Effector CD4-positive, alpha-beta T cell (primary cell): Measurements from ENCODE around the gene COL1A2.
A peak's percentile ranks its signal among the peaks of the same experiment; 100 is the strongest.

Source experiments
- DNase-seq: peaks from one replicate; pipeline ENCODE4 v3.0.0-alpha.2; 2020

Gene COL1A2

GRCh38 chr7:94412762-94413322, 18.1 kb downstream of the COL1A2 start:
- DNase-seq = no peak

GRCh38 chr7:94414481-94414880, 19.8 kb downstream of the COL1A2 start:
- no peak for DNase-seq

GRCh38 chr7:94414980-94415379, 20.3 kb downstream of the COL1A2 start:
- no peak for DNase-seq

DNA sequence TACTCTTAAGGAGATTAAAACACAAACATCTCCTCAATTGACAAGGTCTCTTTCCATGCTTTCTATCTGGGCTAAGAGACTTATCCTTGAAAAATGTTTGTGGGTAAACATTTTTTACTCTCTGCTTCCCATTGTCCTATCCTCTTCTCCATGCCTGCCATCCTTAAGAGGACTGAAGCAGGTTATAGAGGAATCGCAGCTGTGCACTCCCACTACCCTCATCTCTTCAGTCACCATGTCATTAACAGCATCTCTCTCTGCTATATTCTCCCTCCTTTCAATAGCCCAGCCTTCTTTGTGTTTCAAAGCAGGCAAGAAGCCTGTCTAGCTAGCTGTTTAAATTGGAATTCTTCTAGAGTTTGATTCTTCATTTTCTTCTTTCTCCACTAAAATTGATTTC, 22.6 kb downstream of the COL1A2 start:
- no peak for DNase-seq

GRCh38 chr7:94417901-94418300, 23.2 kb downstream of the COL1A2 start:
- no peak for DNase-seq

- no peak for DNase-seq
Observed at GRCh38 chr7:94418851-94419250, 24.2 kb downstream of the COL1A2 start.

DNA sequence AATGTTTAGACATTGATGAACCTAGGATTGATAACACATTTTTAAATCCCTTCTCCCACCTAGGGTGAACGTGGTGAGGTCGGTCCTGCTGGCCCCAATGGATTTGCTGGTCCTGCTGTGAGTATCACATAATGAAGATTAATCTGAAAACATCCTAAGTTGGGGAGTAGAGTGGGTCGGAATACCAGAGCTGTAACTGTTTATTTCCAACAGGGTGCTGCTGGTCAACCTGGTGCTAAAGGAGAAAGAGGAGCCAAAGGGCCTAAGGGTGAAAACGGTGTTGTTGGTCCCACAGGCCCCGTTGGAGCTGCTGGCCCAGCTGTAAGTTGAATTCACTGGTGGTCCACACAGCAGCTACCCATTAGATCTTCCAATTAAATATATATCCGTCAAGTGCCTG, 25.6 kb downstream of the COL1A2 start:
- DNase-seq = no peak

GRCh38 chr7:94421681-94422080, 27.0 kb downstream of the COL1A2 start:
- no peak for DNase-seq

- no peak for DNase-seq
Observed at GRCh38 chr7:94422136-94422535, 27.4 kb downstream of the COL1A2 start.

DNA sequence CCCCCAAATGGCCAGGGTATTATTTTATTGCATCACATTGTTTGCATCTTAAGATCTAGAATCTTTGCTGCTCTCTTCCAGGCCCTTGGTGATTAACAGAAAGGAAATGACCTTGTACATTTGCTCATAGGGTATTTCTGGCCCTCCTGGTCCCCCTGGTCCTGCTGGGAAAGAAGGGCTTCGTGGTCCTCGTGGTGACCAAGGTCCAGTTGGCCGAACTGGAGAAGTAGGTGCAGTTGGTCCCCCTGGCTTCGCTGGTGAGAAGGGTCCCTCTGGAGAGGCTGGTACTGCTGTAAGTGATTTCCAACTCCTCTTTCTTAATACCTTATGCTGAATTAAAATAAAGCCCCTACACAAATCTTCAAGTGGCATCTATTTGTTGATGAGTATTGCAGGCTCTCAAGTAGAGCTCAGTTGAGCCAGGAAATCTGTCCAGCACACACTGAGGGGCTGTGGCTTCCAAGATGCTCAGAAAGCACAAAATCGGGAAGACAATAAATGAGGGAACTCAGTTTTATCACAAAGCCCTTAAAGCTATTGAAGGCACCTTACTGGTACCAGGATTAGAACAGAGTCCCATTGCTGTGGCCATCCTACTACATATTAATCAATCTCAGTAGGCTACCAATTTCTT, 28.2 kb downstream of the COL1A2 start:
- DNase-seq = no peak

GRCh38 chr7:94423863-94424735, 29.4 kb downstream of the COL1A2 start:
- no peak for DNase-seq

GRCh38 chr7:94425546-94425945, 30.9 kb downstream of the COL1A2 start:
- DNase-seq = no peak

DNA sequence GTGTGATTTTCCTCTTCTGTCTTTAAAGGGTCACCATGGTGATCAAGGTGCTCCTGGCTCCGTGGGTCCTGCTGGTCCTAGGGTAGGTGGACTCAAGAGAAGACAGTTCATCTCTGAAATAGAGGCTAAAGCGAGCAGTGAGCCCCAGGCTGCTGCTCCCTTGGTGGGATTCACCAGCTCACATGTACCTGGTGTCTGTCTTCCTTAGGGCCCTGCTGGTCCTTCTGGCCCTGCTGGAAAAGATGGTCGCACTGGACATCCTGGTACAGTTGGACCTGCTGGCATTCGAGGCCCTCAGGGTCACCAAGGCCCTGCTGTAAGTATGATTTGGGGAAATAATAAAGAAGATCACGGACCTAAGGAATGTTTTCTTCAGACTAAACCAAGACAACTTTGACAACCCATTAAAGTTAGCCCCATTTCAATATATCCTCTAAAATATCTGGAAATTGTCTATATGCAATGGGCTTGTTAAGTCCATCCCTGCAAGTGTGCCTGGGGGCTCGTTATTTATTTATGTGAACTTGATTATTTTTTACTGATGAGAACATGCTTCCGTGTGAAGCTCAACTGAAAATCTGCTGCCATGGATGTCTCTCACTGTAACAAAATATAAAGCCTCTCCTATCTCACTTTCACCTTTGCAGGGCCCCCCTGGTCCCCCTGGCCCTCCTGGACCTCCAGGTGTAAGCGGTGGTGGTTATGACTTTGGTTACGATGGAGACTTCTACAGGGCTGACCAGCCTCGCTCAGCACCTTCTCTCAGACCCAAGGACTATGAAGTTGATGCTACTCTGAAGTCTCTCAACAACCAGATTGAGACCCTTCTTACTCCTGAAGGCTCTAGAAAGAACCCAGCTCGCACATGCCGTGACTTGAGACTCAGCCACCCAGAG, 32.5 kb downstream of the COL1A2 start:
- DNase-seq = no peak

DNA sequence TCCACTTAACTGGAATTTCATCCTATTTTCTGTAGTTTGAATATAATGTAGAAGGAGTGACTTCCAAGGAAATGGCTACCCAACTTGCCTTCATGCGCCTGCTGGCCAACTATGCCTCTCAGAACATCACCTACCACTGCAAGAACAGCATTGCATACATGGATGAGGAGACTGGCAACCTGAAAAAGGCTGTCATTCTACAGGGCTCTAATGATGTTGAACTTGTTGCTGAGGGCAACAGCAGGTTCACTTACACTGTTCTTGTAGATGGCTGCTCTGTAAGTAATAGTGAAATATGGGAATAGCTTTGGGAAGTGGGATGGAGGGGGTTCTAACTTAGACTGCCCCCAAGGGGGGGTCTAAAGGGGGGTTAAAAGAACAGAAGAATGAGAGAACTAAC, 34.5 kb downstream of the COL1A2 start:
- DNase-seq = no peak

DNA sequence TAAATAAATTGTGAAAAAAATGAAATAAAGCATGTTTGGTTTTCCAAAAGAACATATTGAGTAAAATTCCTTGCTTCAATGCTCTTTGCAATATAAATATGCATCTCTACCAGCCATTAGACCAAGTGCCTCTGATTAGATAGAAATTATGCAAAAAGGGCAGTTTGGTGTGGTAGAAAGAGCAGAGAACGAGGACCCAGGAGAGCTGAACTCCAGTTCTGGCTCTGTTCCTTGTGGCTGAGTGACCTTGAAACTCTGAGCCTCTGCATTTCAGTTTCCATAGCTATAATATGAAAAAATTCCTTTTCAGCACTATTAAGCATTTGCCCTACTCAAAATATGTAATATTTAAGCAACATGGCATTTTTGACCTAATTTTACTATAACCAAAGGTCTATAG, 36.5 kb downstream of the COL1A2 start:
- DNase-seq = no peak

- no peak for DNase-seq
Observed at GRCh38 chr7:94431619-94432280, 37.1 kb downstream of the COL1A2 start.

GRCh38 chr7:94432281-94432670, 37.6 kb downstream of the COL1A2 start:
- no peak for DNase-seq

- DNase-seq = no peak
Observed at GRCh38 chr7:94432817-94433216, 38.1 kb downstream of the COL1A2 start.

DNA sequence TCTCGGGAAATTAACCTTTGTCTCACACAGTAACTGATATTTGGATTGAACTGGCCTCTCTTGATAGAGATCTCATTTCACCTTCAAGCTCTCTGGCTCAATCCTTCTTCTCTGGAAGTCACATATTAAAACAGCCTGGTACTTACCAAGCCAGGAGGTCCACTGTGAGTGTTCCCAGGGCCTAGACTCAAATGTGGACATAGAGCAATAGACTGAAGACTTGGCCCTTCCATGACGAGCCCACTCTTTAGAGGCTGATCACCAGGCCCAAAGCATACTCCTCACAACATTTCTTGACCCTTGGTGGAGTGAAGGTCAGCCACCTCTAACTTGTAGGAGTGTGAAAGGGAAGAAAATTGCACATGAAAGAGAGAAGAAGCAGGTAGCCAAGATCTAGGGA, 38.5 kb downstream of the COL1A2 start:
- DNase-seq = no peak

- no peak for DNase-seq
Observed at GRCh38 chr7:94434042-94434441, 39.3 kb downstream of the COL1A2 start.

GRCh38 chr7:94436018-94436604, 41.4 kb downstream of the COL1A2 start:
- DNase-seq = peak; percentile 45

DNA sequence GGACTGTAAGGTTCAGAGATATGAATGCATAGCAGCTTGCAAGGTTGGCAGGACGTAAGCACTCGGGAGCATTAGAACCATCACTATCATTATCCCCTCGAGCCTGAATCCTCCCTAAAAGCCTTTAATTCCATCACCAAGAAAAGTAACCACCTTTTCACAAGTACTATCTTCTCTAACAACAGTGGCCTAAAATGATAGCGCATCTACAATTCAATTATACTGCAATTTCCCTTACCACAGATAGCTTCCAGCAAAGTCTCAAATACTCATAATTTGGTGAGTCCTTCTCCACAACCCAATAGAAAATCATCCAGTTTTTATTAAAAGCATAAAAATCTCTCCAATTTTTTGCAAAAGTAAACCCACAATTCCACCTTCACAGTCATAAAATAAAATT, 42.0 kb downstream of the COL1A2 start:
- DNase-seq = no peak
